ENCODE results near the gene BICRAL. TPM values are rescaled to one million over a fixed set of nuclear protein-coding genes. Genes with fewer than 3 reads are reported as not detected.

Gene BICRAL
- total RNA-seq, 1 experiment from 2014 or later = 9.7 TPM

GRCh38 chr6:42860036-42860435 is 78.2 kb downstream of the BICRAL start:
- ATAC-seq = no peak
- no peak overlapping the region for H3K4me3 Mint-ChIP-seq
- no peak for DNase-seq (ENCODE audit: low spot score)
- CTCF ChIA-PET = no interaction called here
- peaks cover 49% of the 10 kb centered on the region for H3K36me3 Mint-ChIP-seq
- H3K27me3 Mint-ChIP-seq (ENCODE audit: low read depth) = no peaks in the 10 kb centered on the region
- POLR2A ChIA-PET = no interaction called here
- H3K9me3 Mint-ChIP-seq = no peaks in the 10 kb centered on the region
- no peak overlapping the region for H3K27ac Mint-ChIP-seq
- no peak for TF ChIP-seq TCF7 (CRISPR knock-in tag; IDR thresholded peaks at IDR 0.05; ENCODE audit: low read depth)
- no peak for TF ChIP-seq HMGXB4 (CRISPR knock-in tag; IDR thresholded peaks at IDR 0.05)
- TF ChIP-seq OVOL2 (CRISPR knock-in tag; IDR thresholded peaks at IDR 0.05; ENCODE audit: borderline replicate concordance) = no peak
- no peak for TF ChIP-seq JAZF1 (CRISPR knock-in tag; IDR thresholded peaks at IDR 0.05)
- no peak for TF ChIP-seq CDX4 (CRISPR knock-in tag; IDR thresholded peaks at IDR 0.05; ENCODE audit: borderline replicate concordance)
- TF ChIP-seq JUN (CRISPR knock-in tag; IDR thresholded peaks at IDR 0.05) = no peak
- no peak for TF ChIP-seq ZBTB21 (CRISPR knock-in tag; IDR thresholded peaks at IDR 0.05; ENCODE audit: borderline replicate concordance)
- no peak for TF ChIP-seq ZNF219 (CRISPR knock-in tag; IDR thresholded peaks at IDR 0.05; ENCODE audit: borderline replicate concordance)
- no peak for TF ChIP-seq CREM (CRISPR knock-in tag; IDR thresholded peaks at IDR 0.05)
- no peak for TF ChIP-seq MXD4 (CRISPR knock-in tag; IDR thresholded peaks at IDR 0.05; ENCODE audit: borderline replicate concordance)
- TF ChIP-seq E2F4 (CRISPR knock-in tag; IDR thresholded peaks at IDR 0.05; ENCODE audit: borderline replicate concordance, low read depth) = no peak
- no peak for TF ChIP-seq SMAD4 (CRISPR knock-in tag; IDR thresholded peaks at IDR 0.05)
- no peak for TF ChIP-seq STAT6 (CRISPR knock-in tag; conservative IDR thresholded peaks at IDR 0.05; ENCODE audit: low read depth)
- TF ChIP-seq PREB (CRISPR knock-in tag; IDR thresholded peaks at IDR 0.05; ENCODE audit: borderline replicate concordance) = no peak
- TF ChIP-seq ZNF423 (CRISPR knock-in tag; IDR thresholded peaks at IDR 0.05) = no peak
- no peak for TF ChIP-seq ZNF416 (CRISPR knock-in tag; IDR thresholded peaks at IDR 0.05)
- no peak for TF ChIP-seq SMAD3 (CRISPR knock-in tag; IDR thresholded peaks at IDR 0.05; ENCODE audit: borderline replicate concordance)
- no peaks in the 10 kb centered on the region for H3K4me1 Mint-ChIP-seq

GRCh38 chr6:42860481-42860880 is 78.6 kb downstream of the BICRAL start:
- ChIA-PET CTCF (no interaction called here), POLR2A (no interaction called here)
- Mint-ChIP-seq H3K4me3 (no peak overlapping the region), H3K4me1 (no peaks in the 10 kb centered on the region), H3K9me3 (no peaks in the 10 kb centered on the region), H3K27me3 (ENCODE audit: low read depth) (no peaks in the 10 kb centered on the region), H3K27ac (no peak overlapping the region; the same call in 1 of the 2 replicates), H3K36me3 (peaks cover 45% of the 10 kb centered on the region)
- no peak for DNase-seq (ENCODE audit: low spot score)
- no peak for ATAC-seq
- TF ChIP-seq, protein P1, sequence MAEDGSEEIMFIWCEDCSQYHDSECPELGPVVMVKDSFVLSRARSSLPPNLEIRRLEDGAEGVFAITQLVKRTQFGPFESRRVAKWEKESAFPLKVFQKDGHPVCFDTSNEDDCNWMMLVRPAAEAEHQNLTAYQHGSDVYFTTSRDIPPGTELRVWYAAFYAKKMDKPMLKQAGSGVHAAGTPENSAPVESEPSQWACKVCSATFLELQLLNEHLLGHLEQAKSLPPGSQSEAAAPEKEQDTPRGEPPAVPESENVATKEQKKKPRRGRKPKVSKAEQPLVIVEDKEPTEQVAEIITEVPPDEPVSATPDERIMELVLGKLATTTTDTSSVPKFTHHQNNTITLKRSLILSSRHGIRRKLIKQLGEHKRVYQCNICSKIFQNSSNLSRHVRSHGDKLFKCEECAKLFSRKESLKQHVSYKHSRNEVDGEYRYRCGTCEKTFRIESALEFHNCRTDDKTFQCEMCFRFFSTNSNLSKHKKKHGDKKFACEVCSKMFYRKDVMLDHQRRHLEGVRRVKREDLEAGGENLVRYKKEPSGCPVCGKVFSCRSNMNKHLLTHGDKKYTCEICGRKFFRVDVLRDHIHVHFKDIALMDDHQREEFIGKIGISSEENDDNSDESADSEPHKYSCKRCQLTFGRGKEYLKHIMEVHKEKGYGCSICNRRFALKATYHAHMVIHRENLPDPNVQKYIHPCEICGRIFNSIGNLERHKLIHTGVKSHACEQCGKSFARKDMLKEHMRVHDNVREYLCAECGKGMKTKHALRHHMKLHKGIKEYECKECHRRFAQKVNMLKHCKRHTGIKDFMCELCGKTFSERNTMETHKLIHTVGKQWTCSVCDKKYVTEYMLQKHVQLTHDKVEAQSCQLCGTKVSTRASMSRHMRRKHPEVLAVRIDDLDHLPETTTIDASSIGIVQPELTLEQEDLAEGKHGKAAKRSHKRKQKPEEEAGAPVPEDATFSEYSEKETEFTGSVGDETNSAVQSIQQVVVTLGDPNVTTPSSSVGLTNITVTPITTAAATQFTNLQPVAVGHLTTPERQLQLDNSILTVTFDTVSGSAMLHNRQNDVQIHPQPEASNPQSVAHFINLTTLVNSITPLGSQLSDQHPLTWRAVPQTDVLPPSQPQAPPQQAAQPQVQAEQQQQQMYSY (CRISPR knock-in tag; IDR thresholded peaks at IDR 0.05) = no peak
- no peak for TF ChIP-seq NFATC4 (CRISPR knock-in tag; IDR thresholded peaks at IDR 0.05)
- no peak for TF ChIP-seq SMAD4 (CRISPR knock-in tag; IDR thresholded peaks at IDR 0.05)
- TF ChIP-seq, protein P2, sequence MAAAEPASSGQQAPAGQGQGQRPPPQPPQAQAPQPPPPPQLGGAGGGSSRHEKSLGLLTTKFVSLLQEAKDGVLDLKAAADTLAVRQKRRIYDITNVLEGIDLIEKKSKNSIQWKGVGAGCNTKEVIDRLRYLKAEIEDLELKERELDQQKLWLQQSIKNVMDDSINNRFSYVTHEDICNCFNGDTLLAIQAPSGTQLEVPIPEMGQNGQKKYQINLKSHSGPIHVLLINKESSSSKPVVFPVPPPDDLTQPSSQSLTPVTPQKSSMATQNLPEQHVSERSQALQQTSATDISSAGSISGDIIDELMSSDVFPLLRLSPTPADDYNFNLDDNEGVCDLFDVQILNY (CRISPR knock-in tag; IDR thresholded peaks at IDR 0.05) = no peak
- no peak for TF ChIP-seq ZNF416 (CRISPR knock-in tag; IDR thresholded peaks at IDR 0.05)
- TF ChIP-seq ELF4 (CRISPR knock-in tag; IDR thresholded peaks at IDR 0.05; ENCODE audit: low read depth) = no peak
- TF ChIP-seq FOXP4 (CRISPR knock-in tag; IDR thresholded peaks at IDR 0.05) = no peak

Data from WTC11 (cell line).